DOHH2 (cell line): ENCODE results near the gene ANKRD28.

Experiments
- H3F3A ChIP-seq: fragments of 200-600 bp; sonication (generic), shearing (Covaris generic); 2 replicates; pipeline ENCODE4 v1.6.0; 2016; ENCODE audit warnings: antibody characterized with exemption, mild to moderate bottlenecking; ENCODE audit not compliant: control insufficient read depth, insufficient read depth
- H3K27ac ChIP-seq: fragments of 200-600 bp; sonication (generic); 2 replicates; pipeline ENCODE4 v1.5.1; 2014; ENCODE audit warnings: low read depth, mild to moderate bottlenecking, low read length, moderate library complexity
- H3K27me3 ChIP-seq: fragments of 200-600 bp; sonication (generic); 2 replicates; pipeline ENCODE4 v1.6.1; 2014; ENCODE audit warnings: mild to moderate bottlenecking, low read length, mixed read lengths; ENCODE audit not compliant: control insufficient read depth
- H3K36me3 ChIP-seq: fragments of 200-600 bp; sonication (generic); 2 replicates; pipeline ENCODE4 v1.6.1; 2014; ENCODE audit warnings: mild to moderate bottlenecking, low read length, moderate library complexity, mixed read lengths; ENCODE audit not compliant: control insufficient read depth
- H3K4me1 ChIP-seq: fragments of 200-600 bp; sonication (generic); 2 replicates; pipeline ENCODE4 v1.6.1; 2014; ENCODE audit warnings: mild to moderate bottlenecking, low read length, mixed read lengths; ENCODE audit not compliant: control insufficient read depth
- H3K4me2 ChIP-seq: fragments of 200-600 bp; sonication (generic); 2 replicates; pipeline ENCODE4 v1.6.0; 2014; ENCODE audit warnings: mild to moderate bottlenecking, low read length, moderate library complexity
- H3K4me3 ChIP-seq: fragments of 200-600 bp; sonication (generic); 2 replicates; pipeline ENCODE4 v1.5.1; 2014; ENCODE audit warnings: mild to moderate bottlenecking, low read length, mixed read lengths
- H3K79me2 ChIP-seq: fragments of 200-600 bp; sonication (generic); 2 replicates; pipeline ENCODE4 v1.6.1; 2014; ENCODE audit warnings: mild to moderate bottlenecking, low read length, mixed read lengths; ENCODE audit not compliant: control insufficient read depth
- H3K9me2 ChIP-seq: fragments of 200-600 bp; sonication (generic); replicated peaks from 2 replicates; pipeline ENCODE4 v1.6.1; 2014; ENCODE audit warnings: mild to moderate bottlenecking, low read length, mixed read lengths; ENCODE audit not compliant: control insufficient read depth
- H3K9me3 ChIP-seq: fragments of 200-600 bp; sonication (generic); 2 replicates; pipeline ENCODE4 v1.6.1; 2014; ENCODE audit warnings: antibody characterized with exemption, low read length, mixed read lengths; ENCODE audit not compliant: control insufficient read depth, insufficient read depth
- H4K20me1 ChIP-seq: fragments of 200-600 bp; sonication (generic); 2 replicates; pipeline ENCODE4 v1.6.0; 2014; ENCODE audit warnings: low read depth, mild to moderate bottlenecking, antibody characterized with exemption, low read length, moderate library complexity; ENCODE audit not compliant: control insufficient read depth, insufficient read depth
- EZH2phosphoT487 ChIP-seq: fragments of 200-600 bp; sonication (generic); IDR thresholded peaks from 2 replicates; pipeline ENCODE4 v1.6.1; 2017; ENCODE audit warnings: borderline replicate concordance, mild to moderate bottlenecking, antibody characterized with exemption, low read length, moderate library complexity, mixed read lengths
- TF ChIP-seq, protein P1 (sequence below): fragments of 200-600 bp; sonication (generic); IDR thresholded peaks from one replicate; pipeline ENCODE4 v1.5.1; 2014; ENCODE audit warnings: antibody characterized with exemption, mild to moderate bottlenecking, low read depth, low read length; ENCODE audit not compliant: poor library complexity, severe bottlenecking

The ANKRD28 gene

DNA sequence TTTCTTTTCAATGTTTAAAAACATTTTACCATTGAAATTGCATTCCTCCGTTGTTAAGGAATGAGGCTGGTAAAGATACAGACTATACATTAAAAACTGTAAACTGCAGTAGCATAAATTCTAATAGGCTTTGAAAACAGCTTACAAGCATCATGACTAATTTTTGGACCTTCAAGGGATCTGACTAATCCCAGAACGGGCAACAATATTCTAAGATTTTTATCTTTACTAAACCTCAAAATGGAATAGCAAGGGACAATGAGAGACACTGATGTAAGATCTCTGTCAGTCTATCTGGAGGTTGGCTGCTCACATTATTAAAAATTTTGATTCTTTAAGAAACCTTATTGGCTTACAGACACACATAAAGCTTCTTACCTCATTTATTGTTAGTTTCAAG lies 121.5 kb downstream of the ANKRD28 start:
- Histone ChIP-seq H3K9me3 (no peaks in the 10 kb centered on the region), H3K36me3 (peaks cover 75% of the 10 kb centered on the region), H3F3A (no peaks in the 10 kb centered on the region), H4K20me1 (no peaks in the 10 kb centered on the region), H3K27ac (no peak overlapping the region), H3K9me2 (no peaks in the 10 kb centered on the region), H3K4me3 (no peak overlapping the region), H3K27me3 (no peaks in the 10 kb centered on the region), H3K4me1 (no peaks in the 10 kb centered on the region), H3K79me2 (no peaks in the 10 kb centered on the region), H3K4me2 (no peak overlapping the region)
- no peak for TF ChIP-seq EZH2phosphoT487
- TF ChIP-seq, protein P1, sequence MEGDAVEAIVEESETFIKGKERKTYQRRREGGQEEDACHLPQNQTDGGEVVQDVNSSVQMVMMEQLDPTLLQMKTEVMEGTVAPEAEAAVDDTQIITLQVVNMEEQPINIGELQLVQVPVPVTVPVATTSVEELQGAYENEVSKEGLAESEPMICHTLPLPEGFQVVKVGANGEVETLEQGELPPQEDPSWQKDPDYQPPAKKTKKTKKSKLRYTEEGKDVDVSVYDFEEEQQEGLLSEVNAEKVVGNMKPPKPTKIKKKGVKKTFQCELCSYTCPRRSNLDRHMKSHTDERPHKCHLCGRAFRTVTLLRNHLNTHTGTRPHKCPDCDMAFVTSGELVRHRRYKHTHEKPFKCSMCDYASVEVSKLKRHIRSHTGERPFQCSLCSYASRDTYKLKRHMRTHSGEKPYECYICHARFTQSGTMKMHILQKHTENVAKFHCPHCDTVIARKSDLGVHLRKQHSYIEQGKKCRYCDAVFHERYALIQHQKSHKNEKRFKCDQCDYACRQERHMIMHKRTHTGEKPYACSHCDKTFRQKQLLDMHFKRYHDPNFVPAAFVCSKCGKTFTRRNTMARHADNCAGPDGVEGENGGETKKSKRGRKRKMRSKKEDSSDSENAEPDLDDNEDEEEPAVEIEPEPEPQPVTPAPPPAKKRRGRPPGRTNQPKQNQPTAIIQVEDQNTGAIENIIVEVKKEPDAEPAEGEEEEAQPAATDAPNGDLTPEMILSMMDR: no peak

DNA sequence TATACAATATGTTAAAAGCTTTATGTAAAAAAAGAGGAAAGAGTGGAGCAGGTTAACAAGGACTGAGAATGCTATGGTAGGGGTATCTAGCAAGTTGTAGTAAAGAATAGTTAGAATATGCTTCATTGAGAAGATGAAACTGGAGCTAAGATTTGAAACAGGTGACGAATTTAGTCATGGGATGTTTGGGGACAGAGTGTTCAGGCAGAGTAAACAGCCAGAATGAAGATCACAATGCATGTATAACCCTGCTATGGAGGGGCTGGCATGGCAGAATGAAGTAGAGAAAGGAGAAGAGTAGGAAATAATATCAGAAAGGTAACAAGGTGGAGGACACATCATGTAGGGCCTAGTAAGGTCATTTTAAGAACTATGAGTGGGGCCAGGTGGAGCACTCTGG lies 124.2 kb downstream of the ANKRD28 start:
- H3K4me2 ChIP-seq: no peak overlapping the region
- H3K36me3 ChIP-seq: peaks cover 79% of the 10 kb centered on the region
- H3F3A ChIP-seq: no peaks in the 10 kb centered on the region

DNA sequence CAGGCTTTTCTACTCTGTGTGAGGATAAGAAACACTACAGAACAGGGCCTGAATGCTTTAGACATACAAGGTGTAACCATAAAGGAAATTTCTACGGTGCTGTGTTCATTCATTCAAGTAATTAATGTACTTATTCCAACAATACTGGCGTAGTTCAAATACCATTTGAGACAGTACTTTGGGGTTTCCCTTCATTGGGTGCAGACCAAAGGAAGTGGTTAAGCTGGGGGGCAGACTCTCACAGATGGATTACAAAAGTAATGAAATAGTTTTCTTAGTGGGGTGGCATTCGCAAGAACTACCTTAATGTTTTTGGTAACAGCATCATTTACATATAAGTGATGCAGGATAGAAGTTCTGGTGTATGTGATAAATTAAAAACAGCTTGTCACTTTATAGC lies 130.3 kb downstream of the ANKRD28 start:
- Histone ChIP-seq H3K4me2 (no peak overlapping the region), H3K36me3 (peaks cover 41% of the 10 kb centered on the region), H3K79me2 (no peaks in the 10 kb centered on the region), H3K4me1 (no peaks in the 10 kb centered on the region; the same call in 1 of the 2 replicates), H3K9me2 (no peaks in the 10 kb centered on the region), H3K27me3 (no peaks in the 10 kb centered on the region), H3K27ac (no peak overlapping the region), H3K9me3 (no peaks in the 10 kb centered on the region), H4K20me1 (no peaks in the 10 kb centered on the region), H3K4me3 (no peak overlapping the region), H3F3A (no peaks in the 10 kb centered on the region)
- TF ChIP-seq, protein P1: no peak
- TF ChIP-seq EZH2phosphoT487: no peak

More for the DNA sequence above, 124.2 kb downstream of the ANKRD28 start:
- Histone ChIP-seq H3K27ac (no peak overlapping the region), H3K9me2 (no peaks in the 10 kb centered on the region), H3K27me3 (no peaks in the 10 kb centered on the region), H3K4me3 (no peak overlapping the region), H4K20me1 (no peaks in the 10 kb centered on the region), H3K79me2 (no peaks in the 10 kb centered on the region), H3K4me1 (no peaks in the 10 kb centered on the region), H3K9me3 (no peaks in the 10 kb centered on the region)
- TF ChIP-seq EZH2phosphoT487: no peak
- TF ChIP-seq, protein P1: no peak
